Suprapubic skin (tissue), 4 donors: Measurements from ENCODE around the gene RBP5. TPM values are rescaled to one million over a fixed set of nuclear protein-coding genes. Genes with fewer than 3 reads are reported as not detected.
A peak's percentile ranks its signal among the peaks of the same experiment; 100 is the strongest.

ENCODE experiments used
- DNase-seq, 2 donors: peaks; one replicate each; pipeline ENCODE4 v3.0.0-alpha.2; 2019; ENCODE audit warnings: low spot score in 2 of 2
- H3K27ac ChIP-seq: fragments of 200-600 bp; sonication (generic); one replicate; pipeline ENCODE4 v1.5.1; 2019
- H3K27me3 ChIP-seq: fragments of 200-600 bp; sonication (generic); one replicate; pipeline ENCODE4 v1.5.1; 2019
- H3K36me3 ChIP-seq: fragments of 200-600 bp; sonication (generic); one replicate; pipeline ENCODE4 v1.5.1; 2019
- H3K4me1 ChIP-seq: fragments of 200-600 bp; sonication (generic); one replicate; pipeline ENCODE4 v1.5.1; 2019
- H3K4me3 ChIP-seq: fragments of 200-600 bp; sonication (generic); one replicate; pipeline ENCODE4 v1.5.1; 2019; ENCODE audit warnings: mild to moderate bottlenecking
- H3K9me3 ChIP-seq: fragments of 200-600 bp; sonication (generic); one replicate; pipeline ENCODE4 v1.5.1; 2019
- EP300 ChIP-seq: sonication (generic); formaldehyde crosslinking; IDR thresholded peaks from one replicate; pipeline ENCODE4 v1.6.1; 2017; ENCODE audit warnings: antibody characterized with exemption
- POLR2A ChIP-seq, 2 donors: fragments of 450-650 bp; IDR thresholded peaks; one replicate each; pipeline ENCODE4 v1.6.1; 2017; ENCODE audit warnings: antibody characterized with exemption in 2 of 2, mild to moderate bottlenecking in 2 of 2, moderate library complexity in 2 of 2
- POLR2AphosphoS5 ChIP-seq, 3 donors: sonication (generic); formaldehyde crosslinking; IDR thresholded peaks; one replicate each; pipeline ENCODE4 v1.6.1; 2017; ENCODE audit warnings: antibody characterized with exemption in 3 of 3
- WGBS: methylation state at CpG from one replicate; pipeline ENCODE4 v1.1.5; 2018; 5-methylcytosine and 5-hydroxymethylcytosine counted together
- total RNA-seq, 4 donors: library from RNA; depleted of rRNA; stranded (reverse); fragments of >200 nt; gene quantifications; one replicate each; pipeline ENCODE4 v1.1.0, GENCODE V29; 2016
- TF ChIP-seq, protein P1 (sequence below), 2 donors: fragments of 200-600 bp in 1 of 2; fragments of 450-650 bp in 1 of 2; sonication (generic) in 1 of 2; IDR thresholded peaks; one replicate each; pipeline ENCODE4 v1.5.1; 2016 to 2019; ENCODE audit warnings: antibody characterized with exemption in 2 of 2, mild to moderate bottlenecking in 1 of 2, moderate library complexity in 1 of 2

RBP5 gene
- total RNA-seq, 4 donors from 2014 or later = 0.98 to 2.1 TPM; not detected in 2

DNA sequence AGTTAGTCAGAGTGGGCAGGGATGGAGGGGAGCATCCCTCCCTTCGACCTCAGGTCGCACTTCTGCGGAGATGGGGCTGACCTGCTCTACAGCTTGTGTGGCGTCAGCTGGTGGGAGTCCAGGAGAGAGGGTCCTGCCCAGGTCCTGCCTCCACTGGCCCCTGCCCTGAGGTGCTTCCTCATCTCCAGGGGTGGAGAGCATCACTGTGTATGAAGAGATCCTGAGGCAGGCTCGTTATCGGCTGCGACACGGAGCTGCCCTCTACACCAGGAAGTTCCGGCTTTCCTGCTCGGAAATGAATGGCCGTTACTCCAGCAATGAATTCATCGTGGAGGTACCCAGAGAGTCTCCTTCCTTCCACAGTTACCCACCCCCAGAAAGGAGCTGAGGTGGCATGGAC, 21.7 kb upstream of the RBP5 start:
- Histone ChIP-seq H3K4me1 (peaks cover 17% of the 10 kb centered on the region), H3K36me3 (peaks cover 39% of the 10 kb centered on the region), H3K4me3 (no peak overlapping the region), H3K27me3 (no peaks in the 10 kb centered on the region), H3K27ac (no peak overlapping the region), H3K9me3 (no peaks in the 10 kb centered on the region)
- TF ChIP-seq POLR2AphosphoS5 (IDR thresholded peaks at IDR 0.05) (no peak), EP300 (no peak), POLR2A (IDR thresholded peaks at IDR 0.05) (no peak)
- TF ChIP-seq, protein P1, sequence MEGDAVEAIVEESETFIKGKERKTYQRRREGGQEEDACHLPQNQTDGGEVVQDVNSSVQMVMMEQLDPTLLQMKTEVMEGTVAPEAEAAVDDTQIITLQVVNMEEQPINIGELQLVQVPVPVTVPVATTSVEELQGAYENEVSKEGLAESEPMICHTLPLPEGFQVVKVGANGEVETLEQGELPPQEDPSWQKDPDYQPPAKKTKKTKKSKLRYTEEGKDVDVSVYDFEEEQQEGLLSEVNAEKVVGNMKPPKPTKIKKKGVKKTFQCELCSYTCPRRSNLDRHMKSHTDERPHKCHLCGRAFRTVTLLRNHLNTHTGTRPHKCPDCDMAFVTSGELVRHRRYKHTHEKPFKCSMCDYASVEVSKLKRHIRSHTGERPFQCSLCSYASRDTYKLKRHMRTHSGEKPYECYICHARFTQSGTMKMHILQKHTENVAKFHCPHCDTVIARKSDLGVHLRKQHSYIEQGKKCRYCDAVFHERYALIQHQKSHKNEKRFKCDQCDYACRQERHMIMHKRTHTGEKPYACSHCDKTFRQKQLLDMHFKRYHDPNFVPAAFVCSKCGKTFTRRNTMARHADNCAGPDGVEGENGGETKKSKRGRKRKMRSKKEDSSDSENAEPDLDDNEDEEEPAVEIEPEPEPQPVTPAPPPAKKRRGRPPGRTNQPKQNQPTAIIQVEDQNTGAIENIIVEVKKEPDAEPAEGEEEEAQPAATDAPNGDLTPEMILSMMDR (IDR thresholded peaks at IDR 0.05) = no peak
- 96% methylated on average over 12 of the region's 12 CpGs for WGBS
- DNase-seq = no peak

DNA sequence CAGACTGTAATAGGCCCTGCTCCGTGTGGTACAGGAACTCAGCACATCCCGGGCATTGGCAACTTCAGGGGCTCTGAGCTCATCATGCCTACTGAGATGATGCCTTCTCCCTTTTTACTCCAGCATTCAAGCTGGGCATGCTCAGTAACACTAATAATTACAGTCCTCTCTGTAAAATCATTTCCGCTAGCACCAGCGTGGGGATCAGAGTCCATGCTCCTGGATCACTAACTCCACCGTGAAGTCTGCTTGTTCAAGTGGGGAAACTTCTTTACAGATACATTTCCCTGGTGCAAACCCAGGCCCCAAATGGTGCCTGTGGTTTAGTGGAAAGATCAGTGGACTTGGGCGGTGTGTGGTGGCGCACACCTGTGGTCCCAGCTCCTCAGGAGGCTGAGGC, 18.2 kb upstream of the RBP5 start:
- peaks cover 10% of the 10 kb centered on the region for H3K4me1 ChIP-seq
- peak in 1 of 2 donors; percentile 50 for DNase-seq
- no peak overlapping the region for H3K4me3 ChIP-seq
- peaks cover 33% of the 10 kb centered on the region for H3K36me3 ChIP-seq
- H3K27me3 ChIP-seq = no peaks in the 10 kb centered on the region
- no peaks in the 10 kb centered on the region for H3K9me3 ChIP-seq
- 92% methylated on average over 7 of the region's 7 CpGs for WGBS
- no peak overlapping the region for H3K27ac ChIP-seq
- TF ChIP-seq EP300 = no peak
- TF ChIP-seq POLR2AphosphoS5 (IDR thresholded peaks at IDR 0.05) = no peak
- no peak for TF ChIP-seq POLR2A (IDR thresholded peaks at IDR 0.05)
- TF ChIP-seq, protein P1 (IDR thresholded peaks at IDR 0.05) = no peak

DNA sequence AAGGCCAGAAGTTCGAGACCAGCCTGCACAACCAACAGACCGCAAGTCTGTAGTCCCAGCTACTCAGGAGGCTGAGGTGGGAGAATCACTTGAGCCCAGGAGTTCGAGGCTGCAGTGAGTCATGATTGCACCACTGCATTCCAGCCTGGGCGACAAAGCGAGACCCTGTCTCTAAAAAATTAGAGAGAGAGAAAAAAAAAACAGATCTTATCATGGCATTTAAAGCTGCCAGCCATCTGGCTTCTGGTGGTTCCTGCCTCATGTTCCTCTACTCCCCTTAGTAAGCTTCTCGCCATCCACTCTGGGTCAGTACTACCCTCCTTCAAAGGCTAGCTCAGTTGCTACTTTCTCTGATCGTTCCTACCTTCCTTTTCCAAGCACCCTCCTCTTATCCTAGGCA, 17.5 kb upstream of the RBP5 start:
- H3K27me3 ChIP-seq = no peaks in the 10 kb centered on the region
- no peak overlapping the region for H3K27ac ChIP-seq
- H3K9me3 ChIP-seq = no peaks in the 10 kb centered on the region
- peaks cover 10% of the 10 kb centered on the region for H3K4me1 ChIP-seq
- 91% methylated on average over 7 of the region's 7 CpGs for WGBS
- H3K4me3 ChIP-seq = no peak overlapping the region
- TF ChIP-seq POLR2A (IDR thresholded peaks at IDR 0.05) (no peak), EP300 (no peak), POLR2AphosphoS5 (IDR thresholded peaks at IDR 0.05) (no peak)
- TF ChIP-seq, protein P1 (IDR thresholded peaks at IDR 0.05) = no peak
- no peak for DNase-seq
- H3K36me3 ChIP-seq = peaks cover 26% of the 10 kb centered on the region

DNA sequence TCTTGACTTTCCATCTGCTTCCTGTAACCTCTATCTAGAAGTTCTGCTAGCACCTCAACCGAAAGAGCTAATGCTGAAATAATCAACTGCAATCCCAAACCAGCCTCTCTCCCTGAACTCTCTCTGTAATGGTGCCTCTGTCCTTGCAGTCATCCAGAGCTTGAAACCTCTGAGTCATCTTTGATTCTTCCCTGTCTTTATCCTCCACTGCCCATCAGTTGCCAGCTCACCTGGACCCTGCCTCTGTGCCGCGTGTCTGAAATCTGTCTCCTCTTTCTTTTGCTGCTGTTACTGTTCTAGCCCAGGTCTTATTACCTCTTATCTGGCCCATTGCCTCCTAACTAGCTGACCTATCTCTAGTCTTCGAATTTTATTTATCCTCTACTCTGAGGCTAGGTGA, 17.0 kb upstream of the RBP5 start:
- no peaks in the 10 kb centered on the region for H3K27me3 ChIP-seq
- H3K27ac ChIP-seq = no peak overlapping the region
- H3K9me3 ChIP-seq = no peaks in the 10 kb centered on the region
- peaks cover 10% of the 10 kb centered on the region for H3K4me1 ChIP-seq
- no peak for TF ChIP-seq POLR2A (IDR thresholded peaks at IDR 0.05)
- no peak for TF ChIP-seq POLR2AphosphoS5 (IDR thresholded peaks at IDR 0.05)
- TF ChIP-seq EP300 = no peak
- TF ChIP-seq, protein P1 (IDR thresholded peaks at IDR 0.05) = no peak
- DNase-seq = peak in 1 of 2 donors; percentile 18
- peaks cover 23% of the 10 kb centered on the region for H3K36me3 ChIP-seq
- H3K4me3 ChIP-seq = no peak overlapping the region
- WGBS = 80% methylated on average over 4 of the region's 4 CpGs

DNA sequence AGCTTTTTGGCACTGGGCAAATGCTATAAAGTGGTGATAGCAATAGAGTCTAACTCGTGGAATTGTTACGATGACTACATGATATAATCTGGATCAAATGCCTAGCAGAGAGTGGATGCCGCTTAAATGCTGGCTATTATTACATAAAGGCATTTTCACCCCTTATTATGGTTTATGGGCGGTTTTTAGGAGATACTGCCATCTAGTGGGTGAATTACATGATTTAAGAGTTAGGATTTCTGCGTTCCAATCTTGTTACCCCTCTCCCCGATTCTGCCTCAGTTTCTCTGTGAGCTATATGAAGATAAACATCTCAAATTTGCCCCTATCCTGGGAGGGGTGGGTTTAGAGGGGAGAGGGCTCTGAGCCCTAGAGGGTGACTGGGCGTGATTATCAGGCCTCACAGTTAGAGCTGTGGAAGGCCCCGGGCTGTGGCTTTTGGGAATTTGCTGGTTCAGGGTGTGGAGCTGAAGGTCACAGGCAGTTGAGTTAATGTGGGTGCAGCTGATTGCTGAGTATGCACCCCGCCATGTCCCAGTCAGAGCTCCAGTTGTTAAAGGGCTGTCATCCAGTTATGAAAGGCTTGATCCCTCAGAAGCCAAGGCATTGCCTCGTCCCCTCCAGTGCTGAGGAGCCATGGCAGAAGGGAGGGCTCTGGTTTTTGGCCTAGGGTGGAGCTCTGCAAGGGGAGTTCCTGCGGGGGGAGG, 15.9 kb upstream of the RBP5 start:
- DNase-seq = peak; percentile 38 to 52
- no peak overlapping the region for H3K4me3 ChIP-seq
- H3K27me3 ChIP-seq = no peaks in the 10 kb centered on the region
- no peak overlapping the region for H3K27ac ChIP-seq
- TF ChIP-seq POLR2A (IDR thresholded peaks at IDR 0.05) (no peak), POLR2AphosphoS5 (IDR thresholded peaks at IDR 0.05) (no peak), EP300 (no peak)
- TF ChIP-seq, protein P1 (IDR thresholded peaks at IDR 0.05) = peak in 1 of 2 donors; percentile 33
- WGBS = 30% methylated on average over 10 of the region's 11 CpGs
- H3K9me3 ChIP-seq = no peaks in the 10 kb centered on the region
- peaks cover 10% of the 10 kb centered on the region for H3K4me1 ChIP-seq
- H3K36me3 ChIP-seq = peaks cover 21% of the 10 kb centered on the region
